ENCODE measurements around the gene KCNN1. TPM values are rescaled to one million over a fixed set of nuclear protein-coding genes. Genes with fewer than 3 reads are reported as not detected.

Gene KCNN1
- total RNA-seq, 1 experiment from 2014 or later, result 0.61 TPM

DNA sequence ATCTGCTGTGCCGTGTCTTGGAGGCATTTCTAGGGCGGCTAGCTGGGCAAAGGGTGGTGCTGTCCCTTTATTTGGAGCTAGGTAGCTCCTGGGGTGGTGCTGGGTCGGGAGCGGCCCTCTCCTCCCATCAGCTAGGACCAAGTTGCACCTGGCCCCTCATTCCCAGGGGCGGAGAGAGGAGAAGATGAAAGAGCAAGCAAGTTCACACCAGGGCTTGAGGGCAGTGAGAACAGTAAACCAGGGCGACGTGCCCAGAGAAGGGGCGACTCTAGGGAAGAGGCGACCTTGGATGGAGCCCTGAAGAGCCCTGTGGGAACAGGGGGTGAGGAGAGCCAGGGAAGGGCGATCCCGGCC is 17.0 kb upstream of the KCNN1 start:
- Histone ChIP-seq H3K79me2 (ENCODE audit: insufficient read depth, low read length) (no peaks in the 10 kb centered on the region), H3K4me3 (replicated peaks in 1 of 2; ENCODE audit: low read depth in 1 of 2, low read length in 2 of 2) (peak overlapping the region; percentile 49 to 63), H3K27me3 (ENCODE audit: insufficient read depth, low read length) (no peaks in the 10 kb centered on the region), H3K27ac (ENCODE audit: low read depth, low read length) (peak overlapping the region; percentile 23), H3K9me3 (ENCODE audit: control insufficient read depth in 1 of 2, insufficient read depth in 1 of 2, low read depth in 1 of 2, low read length in 2 of 2) (no peaks in the 10 kb centered on the region), H3K4me2 (ENCODE audit: low read length) (peak overlapping the region; percentile 96), H4K20me1 (ENCODE audit: insufficient read depth) (no peaks in the 10 kb centered on the region), H3K9ac (ENCODE audit: low read length) (peak overlapping the region; percentile 63), H3K4me1 (ENCODE audit: control insufficient read depth in 1 of 2, insufficient read depth in 2 of 2, low read length in 2 of 2) (peaks cover 36 to 62% of the 10 kb centered on the region in 2 experiments), H3K36me3 (ENCODE audit: control insufficient read depth in 1 of 2, insufficient read depth in 2 of 2, low read length in 2 of 2) (no peaks in the 10 kb centered on the region), H3K9me2 (ENCODE audit: insufficient read depth) (no peaks in the 10 kb centered on the region), H2AFZ (ENCODE audit: low read depth, low read length, poor library complexity, severe bottlenecking) (peak overlapping the region; percentile 30)
- ATAC-seq, result no peak
- RAD21 ChIA-PET (ENCODE audit: low non-redundant PET in 1 of 2, low total read pairs in 2 of 2, uncharacterized antibody in 2 of 2, unreplicated experiment in 2 of 2), result no interaction called here
- TF ChIP-seq TCF7L2 (IDR thresholded peaks at IDR 0.05; ENCODE audit: borderline replicate concordance, extremely low read depth, insufficient read depth, insufficient read length) (peak; percentile 75), EZH2 (IDR thresholded peaks at IDR 0.05) (no peak)
- POLR2A ChIA-PET, result interaction anchor here (0.9 to 1.3 kb wide), 2 partner anchors 48 to 88 kb away, joined by 3 to 7 read pairs; no protein-coding TSS in a partner anchor
- no peak for DNase-seq (ENCODE audit: low read depth, low spot score)
- BruUV-seq (replicated peaks), result no TSS peak
- intact Hi-C loops (cut with micrococcal nuclease), result loop anchor here (5.0 kb wide), 1 partner anchor 107 kb away; no protein-coding TSS in a partner anchor
- CTCF ChIA-PET, result interaction anchor here (0.9 to 1.4 kb wide), 3 partner anchors 12 to 48 kb away, joined by 3 to 7 read pairs (median 4); no protein-coding TSS in a partner anchor

DNA sequence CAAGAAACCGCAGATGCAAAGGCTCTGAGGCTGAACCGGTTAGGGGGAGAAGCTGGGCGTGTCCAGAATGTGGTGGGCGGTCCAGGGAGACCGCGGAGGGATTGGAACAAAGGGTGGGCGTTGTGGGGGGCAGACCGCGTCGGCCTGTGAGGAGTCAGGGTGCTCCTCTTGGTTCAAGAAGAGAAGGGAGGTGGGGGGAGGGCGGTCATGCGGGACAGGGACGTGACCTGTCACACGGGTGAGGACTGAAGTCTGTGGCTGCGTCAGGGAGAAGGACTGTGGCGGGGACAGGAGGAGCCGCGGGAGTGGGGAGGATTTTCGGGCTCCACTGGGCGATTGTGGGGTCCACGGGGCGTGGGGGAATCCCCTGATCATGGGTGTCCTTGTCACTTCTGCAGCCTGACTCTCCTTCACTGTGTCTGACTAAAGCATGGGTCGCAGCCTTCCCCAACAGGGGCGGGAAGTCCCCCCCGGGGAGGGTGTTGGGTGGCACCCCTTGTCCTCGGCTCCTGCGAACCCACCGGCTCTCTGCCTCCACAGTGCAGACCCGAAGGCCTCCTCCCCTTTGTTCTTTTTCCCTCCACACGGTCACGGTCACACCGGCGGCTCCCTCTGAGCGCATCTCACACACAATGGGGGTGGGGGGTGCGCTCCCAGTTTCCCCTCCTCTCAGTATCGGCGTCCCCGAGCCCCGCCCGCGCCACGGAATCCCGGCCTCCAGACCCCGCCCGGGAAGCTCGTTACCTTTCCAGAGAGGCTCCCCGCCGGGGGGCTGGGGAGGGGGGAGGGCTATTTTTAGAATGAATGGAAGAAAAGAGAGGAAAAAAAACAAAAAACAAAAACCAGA is 16.4 kb upstream of the KCNN1 start:
- Histone ChIP-seq H3K4me2 (ENCODE audit: low read length) (peak overlapping the region; percentile 96), H3K4me1 (ENCODE audit: control insufficient read depth in 1 of 2, insufficient read depth in 2 of 2, low read length in 2 of 2) (peaks cover 36 to 62% of the 10 kb centered on the region in 2 experiments), H3K27ac (ENCODE audit: low read depth, low read length) (peak overlapping the region; percentile 23), H3K9me3 (ENCODE audit: control insufficient read depth in 1 of 2, insufficient read depth in 1 of 2, low read depth in 1 of 2, low read length in 2 of 2) (no peaks in the 10 kb centered on the region), H4K20me1 (ENCODE audit: insufficient read depth) (no peaks in the 10 kb centered on the region), H3K79me2 (ENCODE audit: insufficient read depth, low read length) (no peaks in the 10 kb centered on the region), H3K9ac (ENCODE audit: low read length) (peak overlapping the region; percentile 63), H2AFZ (ENCODE audit: low read depth, low read length, poor library complexity, severe bottlenecking) (peak overlapping the region; percentile 30), H3K36me3 (ENCODE audit: control insufficient read depth in 1 of 2, insufficient read depth in 2 of 2, low read length in 2 of 2) (no peaks in the 10 kb centered on the region), H3K9me2 (ENCODE audit: insufficient read depth) (no peaks in the 10 kb centered on the region), H3K27me3 (ENCODE audit: insufficient read depth, low read length) (no peaks in the 10 kb centered on the region), H3K4me3 (replicated peaks in 1 of 2; ENCODE audit: low read depth in 1 of 2, low read length in 2 of 2) (peak overlapping the region; percentile 49 to 63)
- ChIA-PET CTCF (interaction anchor here (0.9 to 1.4 kb wide), 3 partner anchors 13 to 48 kb away, joined by 3 to 7 read pairs (median 4); no protein-coding TSS in a partner anchor), POLR2A (interaction anchor here (0.9 to 1.3 kb wide), 2 partner anchors 48 to 89 kb away, joined by 3 to 7 read pairs; no protein-coding TSS in a partner anchor), RAD21 (ENCODE audit: low non-redundant PET in 1 of 2, low total read pairs in 2 of 2, uncharacterized antibody in 2 of 2, unreplicated experiment in 2 of 2) (no interaction called here)
- DNase-seq (ENCODE audit: low read depth, low spot score), result no peak
- no TSS peak for BruUV-seq (replicated peaks)
- peak; percentile 12; the same call in 1 of the 2 replicates for ATAC-seq
- intact Hi-C loops (cut with micrococcal nuclease), result no loop called here
- TF ChIP-seq POLR2AphosphoS5 (IDR thresholded peaks at IDR 0.05; ENCODE audit: low read depth, low read length) (peak; percentile 38; the same call in 1 of the 2 replicates), CEBPB (IDR thresholded peaks at IDR 0.05; ENCODE audit: low read depth) (no peak), CTCF (IDR thresholded peaks at IDR 0.05 in 2 of 3, conservative IDR thresholded peaks at IDR 0.05 in 1 of 3; ENCODE audit: borderline replicate concordance in 1 of 3, insufficient read depth in 1 of 3, low read depth in 2 of 3, low read length in 2 of 3) (no peak), SRF (IDR thresholded peaks at IDR 0.05; ENCODE audit: low read depth) (no peak)
- TF ChIP-seq, protein P1, sequence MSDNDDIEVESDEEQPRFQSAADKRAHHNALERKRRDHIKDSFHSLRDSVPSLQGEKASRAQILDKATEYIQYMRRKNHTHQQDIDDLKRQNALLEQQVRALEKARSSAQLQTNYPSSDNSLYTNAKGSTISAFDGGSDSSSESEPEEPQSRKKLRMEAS (IDR thresholded peaks at IDR 0.05), result no peak

Measured in HCT116 (cell line).